Stomach (tissue), 4 donors: Measurements from ENCODE around the gene MYO18A.

Experiments
- POLR2AphosphoS5 ChIP-seq, 3 donors: sonication (generic); formaldehyde crosslinking; IDR thresholded peaks; one replicate each; pipeline ENCODE4 v1.6.1; 2016; ENCODE audit warnings: antibody characterized with exemption in 3 of 3
- TF ChIP-seq, protein P1 (sequence below), 7 experiments: fragments of 450-650 bp in 4 of 7; fragments of 200-600 bp in 3 of 7; sonication (generic) in 3 of 7; IDR thresholded peaks; one replicate each; pipeline ENCODE4 v1.5.1; 2016 to 2019; ENCODE audit warnings: antibody characterized with exemption in 7 of 7, control low read depth in 2 of 7, mild to moderate bottlenecking in 1 of 7

DNA sequence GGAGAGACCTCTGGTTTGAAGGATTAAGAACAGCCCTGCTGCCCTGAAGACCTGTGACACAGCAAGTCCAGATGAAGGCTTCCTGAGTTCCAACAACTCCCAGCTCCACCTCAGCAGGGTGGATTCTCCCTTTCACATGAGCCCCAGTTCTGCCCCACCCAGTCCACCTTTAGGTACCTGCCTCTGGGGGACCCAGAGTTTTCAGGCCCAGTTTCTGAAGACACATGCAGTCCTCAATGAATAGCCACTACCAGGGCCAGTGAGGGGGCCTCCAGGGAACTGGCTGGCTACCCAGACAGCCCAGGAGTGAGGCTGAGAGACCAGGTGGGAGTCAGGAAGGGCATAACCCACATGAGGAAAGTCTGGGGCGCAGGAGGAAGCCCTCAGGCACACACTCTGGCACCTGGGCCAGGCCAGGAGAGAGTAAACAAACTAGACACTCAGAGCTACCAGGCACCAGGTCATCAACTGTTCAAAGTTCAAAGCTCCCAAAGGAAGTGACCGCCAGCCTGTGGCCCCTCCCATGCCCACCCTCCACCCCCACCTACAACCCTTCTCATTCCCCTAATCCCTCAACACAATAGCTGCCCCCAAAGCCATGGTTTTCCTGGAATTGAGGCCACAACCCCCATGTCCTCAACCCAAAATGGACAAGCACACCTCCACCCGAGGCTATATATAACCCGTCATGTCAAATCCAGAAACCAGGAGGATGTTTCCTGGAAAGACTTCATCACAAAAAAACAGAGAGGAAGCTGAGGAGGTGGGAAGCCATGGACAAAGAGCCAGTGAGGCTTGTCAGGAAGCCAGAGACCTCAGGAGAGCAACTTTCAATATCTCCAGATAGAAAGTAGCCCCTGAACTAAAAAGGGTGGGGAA, 2.1 kb downstream of the MYO18A start:
- no peak for TF ChIP-seq POLR2AphosphoS5 (IDR thresholded peaks at IDR 0.05)
- TF ChIP-seq, protein P1, sequence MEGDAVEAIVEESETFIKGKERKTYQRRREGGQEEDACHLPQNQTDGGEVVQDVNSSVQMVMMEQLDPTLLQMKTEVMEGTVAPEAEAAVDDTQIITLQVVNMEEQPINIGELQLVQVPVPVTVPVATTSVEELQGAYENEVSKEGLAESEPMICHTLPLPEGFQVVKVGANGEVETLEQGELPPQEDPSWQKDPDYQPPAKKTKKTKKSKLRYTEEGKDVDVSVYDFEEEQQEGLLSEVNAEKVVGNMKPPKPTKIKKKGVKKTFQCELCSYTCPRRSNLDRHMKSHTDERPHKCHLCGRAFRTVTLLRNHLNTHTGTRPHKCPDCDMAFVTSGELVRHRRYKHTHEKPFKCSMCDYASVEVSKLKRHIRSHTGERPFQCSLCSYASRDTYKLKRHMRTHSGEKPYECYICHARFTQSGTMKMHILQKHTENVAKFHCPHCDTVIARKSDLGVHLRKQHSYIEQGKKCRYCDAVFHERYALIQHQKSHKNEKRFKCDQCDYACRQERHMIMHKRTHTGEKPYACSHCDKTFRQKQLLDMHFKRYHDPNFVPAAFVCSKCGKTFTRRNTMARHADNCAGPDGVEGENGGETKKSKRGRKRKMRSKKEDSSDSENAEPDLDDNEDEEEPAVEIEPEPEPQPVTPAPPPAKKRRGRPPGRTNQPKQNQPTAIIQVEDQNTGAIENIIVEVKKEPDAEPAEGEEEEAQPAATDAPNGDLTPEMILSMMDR (IDR thresholded peaks at IDR 0.05), result no peak
